Measurements from ENCODE around the gene LRRC49.

DNA sequence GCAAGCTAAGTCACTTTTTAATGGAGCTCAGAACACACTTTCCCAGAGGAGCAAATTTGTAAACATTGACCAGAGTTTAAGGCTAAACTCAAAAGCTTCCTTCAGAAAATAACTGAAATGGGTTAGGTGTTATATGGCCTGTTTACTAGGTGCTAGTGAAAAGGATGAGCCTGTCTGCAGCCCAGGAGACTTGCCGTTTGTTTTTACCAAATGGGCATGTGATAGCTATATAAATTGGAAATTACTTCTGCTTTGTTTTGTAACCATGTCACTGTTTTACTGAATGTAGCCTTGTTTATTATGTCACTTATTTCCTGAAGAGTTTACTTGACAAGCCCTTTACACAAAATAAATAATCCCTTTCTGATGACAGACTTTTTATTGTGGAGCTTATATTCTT is 113.3 kb downstream of the LRRC49 start:
- TF ChIP-seq POLR2A (IDR thresholded peaks at IDR 0.05; ENCODE audit: low read depth, low read length) (no peak), POLR2AphosphoS5 (IDR thresholded peaks at IDR 0.05; ENCODE audit: low read depth, low read length) (no peak)
